Measurements from ENCODE around the gene UBE2N.
"Not testable (repeated sequence)": the region's sequence is repeated elsewhere in the genome, so short reads cannot be mapped to it uniquely, and the experiment has no call there.

The UBE2N gene

GRCh38 chr12:93409343-93410187 is 32.2 kb downstream of the UBE2N start:
- DNase-seq, result not testable (repeated sequence)

DNA sequence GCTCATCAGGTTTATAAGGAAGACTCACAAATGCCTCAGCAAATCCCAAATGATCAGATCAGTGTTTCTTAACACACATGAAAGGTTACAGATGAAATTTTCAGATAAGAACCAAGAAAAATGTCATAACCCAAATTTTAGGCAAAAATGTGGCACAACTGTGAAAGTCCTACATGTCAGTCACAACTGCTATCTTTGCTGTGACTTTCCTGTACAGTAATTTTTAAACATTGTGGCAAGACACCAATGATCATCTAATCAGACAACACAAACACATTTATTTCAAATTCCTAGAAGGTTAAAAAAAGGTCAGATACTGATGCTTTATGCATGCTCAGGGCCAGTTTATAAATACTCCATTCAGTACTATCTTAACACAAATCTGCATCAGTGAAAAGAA is 32.9 kb downstream of the UBE2N start:
- DNase-seq, result no peak

DNA sequence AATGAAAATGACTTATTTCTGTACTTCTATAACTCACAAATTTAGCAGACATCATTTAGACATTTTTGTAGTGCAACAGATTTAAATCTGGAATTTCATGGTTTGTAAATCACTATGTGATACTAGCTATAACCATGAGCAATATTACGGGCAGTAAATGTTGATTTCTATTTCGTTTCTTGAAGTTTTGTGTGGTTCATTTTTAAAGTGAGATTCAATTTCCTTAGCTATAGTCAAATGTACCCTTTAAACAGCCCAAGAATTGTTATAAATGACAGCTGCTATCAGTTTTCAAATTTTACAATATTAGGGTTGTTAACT is 33.8 kb downstream of the UBE2N start:
- DNase-seq, result no peak

- no peak for DNase-seq
Measured at GRCh38 chr12:93407054-93407962, 34.4 kb downstream of the UBE2N start.

GRCh38 chr12:93404961-93405849 is 36.5 kb downstream of the UBE2N start:
- no peak for DNase-seq

DNA sequence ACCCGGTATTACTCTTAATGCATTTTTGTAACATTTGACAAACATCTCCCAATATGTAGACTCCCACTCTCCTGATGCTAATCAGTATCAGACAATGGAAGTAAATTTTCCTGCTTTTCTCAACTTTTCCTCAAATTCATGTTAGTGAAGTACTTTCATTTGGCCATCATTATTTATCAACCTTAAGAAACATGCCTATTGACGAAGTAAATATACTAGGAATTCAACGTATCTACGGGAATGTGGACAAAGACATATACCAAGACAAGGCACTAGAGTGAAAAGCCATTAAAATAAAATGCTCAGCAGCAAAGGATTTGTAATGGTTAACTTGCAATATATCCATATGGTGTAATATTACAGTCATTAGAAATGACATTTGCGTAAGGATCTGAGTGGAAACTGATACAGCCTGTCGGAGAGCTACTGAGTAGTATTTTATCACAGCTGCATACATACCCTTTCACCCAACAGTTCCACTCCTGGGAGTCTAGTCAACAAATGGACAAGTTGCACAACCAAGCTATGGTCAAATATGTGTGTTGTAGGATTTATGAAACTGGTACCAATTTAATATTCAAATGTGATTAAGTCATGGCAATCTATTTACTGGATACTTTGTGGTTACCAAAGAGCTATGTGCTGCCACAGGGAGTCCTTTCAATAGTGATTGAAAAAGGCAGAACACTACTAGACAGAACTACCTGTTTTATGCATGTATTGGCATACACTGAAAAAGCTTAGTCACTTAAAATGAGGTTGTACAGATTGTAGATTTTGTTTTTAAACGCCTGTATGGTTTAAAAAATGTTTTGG is 37.6 kb downstream of the UBE2N start:
- no peak for DNase-seq

- DNase-seq, result no peak
Measured at GRCh38 chr12:93402333-93403311, 39.1 kb downstream of the UBE2N start.

GRCh38 chr12:93399183-93399863 is 42.4 kb downstream of the UBE2N start:
- DNase-seq, result not testable (repeated sequence)

- no peak for DNase-seq
Measured at GRCh38 chr12:93397412-93397811, 44.3 kb downstream of the UBE2N start.

GRCh38 chr12:93393425-93393824 is 48.3 kb downstream of the UBE2N start:
- no peak for DNase-seq

- DNase-seq, result no peak
Measured at GRCh38 chr12:93390549-93391297, 51.0 kb downstream of the UBE2N start.

- DNase-seq, result no peak
Measured at GRCh38 chr12:93390031-93390430, 51.7 kb downstream of the UBE2N start.

- DNase-seq, result no peak
Measured at GRCh38 chr12:93387780-93388179, 54.0 kb downstream of the UBE2N start.

DNA sequence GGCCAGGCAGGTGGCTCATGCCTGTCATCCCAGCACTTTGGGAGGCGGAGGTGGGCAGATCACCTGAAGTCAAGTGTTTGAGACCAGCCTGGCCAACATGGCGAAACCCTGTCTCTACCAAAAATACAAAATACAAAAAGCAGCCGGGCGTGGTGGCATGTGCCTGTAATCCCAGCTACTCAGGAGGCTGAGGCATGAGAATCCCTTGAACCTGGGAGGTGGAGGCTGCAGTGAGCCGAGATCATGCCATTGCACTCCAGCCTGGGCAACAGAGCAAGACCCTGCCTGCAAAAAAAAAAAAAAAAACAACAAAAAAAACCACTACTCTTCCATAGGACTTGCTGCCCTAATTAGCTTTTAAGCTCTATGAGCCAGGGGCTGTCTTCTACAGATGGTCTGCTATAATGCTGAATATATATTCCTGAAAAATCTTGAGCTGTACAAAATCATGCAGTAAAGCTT is 59.7 kb downstream of the UBE2N start:
- DNase-seq, result not testable (repeated sequence)

DNA sequence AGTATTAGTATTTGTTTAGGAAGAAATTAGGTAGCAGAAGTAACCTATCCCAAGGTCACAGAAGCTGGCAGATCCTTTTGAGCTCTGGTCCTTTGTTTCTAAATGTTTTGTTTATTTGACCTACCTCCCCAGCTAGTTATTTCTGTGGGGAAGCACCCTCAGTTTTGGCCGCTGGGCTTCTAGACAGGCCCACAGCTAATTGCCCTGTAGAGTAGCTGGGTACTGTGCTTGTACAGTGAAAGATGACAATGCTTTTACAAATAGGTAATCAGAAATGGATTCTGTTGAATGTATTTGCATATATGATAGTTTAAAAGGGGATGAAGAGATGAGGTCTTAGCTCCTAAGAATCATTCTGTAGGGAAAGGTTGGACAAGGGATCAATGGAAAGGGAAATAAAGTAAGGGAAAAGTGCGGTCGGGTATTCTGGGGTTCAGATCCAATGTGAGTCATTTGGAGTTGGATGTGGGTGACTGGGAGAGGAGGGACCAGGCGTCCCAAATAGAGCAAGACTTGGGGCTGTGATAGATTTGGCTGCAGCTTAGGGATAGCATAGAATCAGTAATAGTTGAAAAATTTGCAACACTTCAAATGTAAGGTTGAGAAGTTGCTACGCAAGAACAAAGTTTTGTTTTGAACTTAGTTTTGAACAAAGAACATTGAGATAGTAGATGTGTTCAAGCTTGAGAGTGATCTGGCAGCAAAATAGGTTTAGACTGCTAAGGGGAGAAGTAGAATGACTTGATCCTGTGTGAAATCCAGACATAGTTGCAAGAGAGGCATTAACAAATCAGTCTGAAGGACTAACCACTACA is 60.4 kb downstream of the UBE2N start:
- no peak for DNase-seq

- DNase-seq, result no peak
Measured at GRCh38 chr12:93380480-93381121, 61.1 kb downstream of the UBE2N start.

DNA sequence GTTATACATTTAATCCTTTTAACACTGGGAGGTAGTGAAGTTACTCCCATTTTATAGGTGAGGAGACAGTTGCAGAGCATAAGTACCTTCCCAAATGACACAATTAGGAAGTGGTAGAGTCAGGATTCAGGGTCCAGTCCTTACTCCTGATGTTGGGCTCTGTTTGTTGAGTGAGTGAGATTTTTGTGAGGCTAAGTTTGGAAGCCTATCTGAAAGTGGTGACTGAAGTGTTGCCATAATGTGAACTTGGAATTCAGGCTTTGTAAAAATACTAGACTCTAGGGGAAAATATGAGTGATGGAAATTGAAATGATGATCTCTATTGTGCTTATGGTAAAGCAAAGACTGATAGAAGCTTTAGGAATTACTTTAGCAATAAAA is 61.8 kb downstream of the UBE2N start:
- DNase-seq, result no peak

Measured in midbrain (tissue), 1 donor.